H9 (cell line): ENCODE data around the gene TRPV4. TPM values are rescaled to one million over a fixed set of nuclear protein-coding genes. Genes with fewer than 3 reads are reported as not detected.

Experiments used
- DNase-seq: peaks from one replicate; pipeline ENCODE4 v3.0.0-alpha.2; 2017
- H2AFZ ChIP-seq: one replicate; pipeline ENCODE4 v1.6.1; 2013; ENCODE audit warnings: mild to moderate bottlenecking, low read length, control low read depth, moderate library complexity
- H2AK5ac ChIP-seq: 2 replicates; pipeline ENCODE4 v1.6.1; 2013; ENCODE audit warnings: low read length, control low read depth, mixed read lengths; ENCODE audit not compliant: insufficient read length
- H2BK120ac ChIP-seq: one replicate; pipeline ENCODE4 v1.6.1; 2013; ENCODE audit warnings: low read depth, mild to moderate bottlenecking, low read length, control low read depth, inconsistent platforms; ENCODE audit not compliant: poor library complexity, severe bottlenecking
- H2BK12ac ChIP-seq: 2 replicates; pipeline ENCODE4 v1.6.1; 2013; ENCODE audit warnings: low read length, control low read depth, mixed read lengths, low read depth; ENCODE audit not compliant: insufficient read length
- H2BK15ac ChIP-seq: 2 replicates; pipeline ENCODE4 v1.6.1; 2013; ENCODE audit warnings: low read depth, low read length, control low read depth
- H2BK20ac ChIP-seq: one replicate; pipeline ENCODE4 v1.6.1; 2013; ENCODE audit warnings: low read depth, mild to moderate bottlenecking, low read length, control low read depth, inconsistent platforms; ENCODE audit not compliant: poor library complexity, severe bottlenecking
- H2BK5ac ChIP-seq: 2 replicates; pipeline ENCODE4 v1.6.1; 2013; ENCODE audit warnings: low read length, control low read depth, mixed read lengths; ENCODE audit not compliant: insufficient read length
- H3K14ac ChIP-seq: 2 replicates; pipeline ENCODE4 v1.6.1; 2013; ENCODE audit warnings: low read length, control low read depth; ENCODE audit not compliant: insufficient read depth
- H3K18ac ChIP-seq: 2 replicates; pipeline ENCODE4 v1.6.1; 2013; ENCODE audit warnings: low read depth, mild to moderate bottlenecking, mixed read lengths, low read length, control low read depth; ENCODE audit not compliant: insufficient read length
- H3K23ac ChIP-seq: 2 replicates; pipeline ENCODE4 v1.6.1; 2013; ENCODE audit warnings: low read length, control low read depth, mixed read lengths, low read depth; ENCODE audit not compliant: insufficient read length
- H3K23me2 ChIP-seq: 2 replicates; pipeline ENCODE4 v1.6.1; 2013; ENCODE audit warnings: low read depth, mild to moderate bottlenecking, mixed read lengths, low read length, control low read depth; ENCODE audit not compliant: insufficient read length, poor library complexity, severe bottlenecking
- H3K27ac ChIP-seq: 2 replicates; pipeline ENCODE4 v1.5.1; 2013; ENCODE audit warnings: low read length, control low read depth, mixed read lengths, low read depth; ENCODE audit not compliant: insufficient read length
- H3K27me3 ChIP-seq: 2 replicates; pipeline ENCODE4 v1.6.1; 2013; ENCODE audit warnings: low read length, control low read depth, inconsistent platforms; ENCODE audit not compliant: insufficient read depth
- H3K4ac ChIP-seq: 2 replicates; pipeline ENCODE4 v1.6.1; 2013; ENCODE audit warnings: low read depth, mild to moderate bottlenecking, control low read depth, inconsistent platforms, low read length, moderate library complexity
- H3K4me1 ChIP-seq: 2 replicates; pipeline ENCODE4 v1.6.1; 2013; ENCODE audit warnings: low read length, control low read depth, inconsistent platforms; ENCODE audit not compliant: insufficient read depth
- H3K4me2 ChIP-seq: 2 replicates; pipeline ENCODE4 v1.6.1; 2013; ENCODE audit warnings: low read length, control low read depth, mixed read lengths; ENCODE audit not compliant: insufficient read length, insufficient read depth
- H3K56ac ChIP-seq: 2 replicates; pipeline ENCODE4 v1.6.1; 2013; ENCODE audit warnings: low read depth, mild to moderate bottlenecking, mixed read lengths, low read length, control low read depth; ENCODE audit not compliant: insufficient read length
- H3K79me1 ChIP-seq: 2 replicates; pipeline ENCODE4 v1.6.1; 2013; ENCODE audit warnings: low read depth, mild to moderate bottlenecking, moderate library complexity, low read length, control low read depth, inconsistent platforms; ENCODE audit not compliant: insufficient read depth, poor library complexity, severe bottlenecking
- H3K79me2 ChIP-seq: 2 replicates; pipeline ENCODE4 v1.6.1; 2013; ENCODE audit warnings: low read length, control low read depth, inconsistent platforms; ENCODE audit not compliant: insufficient read depth
- H3K9ac ChIP-seq: 2 replicates; pipeline ENCODE4 v1.6.1; 2013; ENCODE audit warnings: low read length, control low read depth, mixed read lengths; ENCODE audit not compliant: insufficient read length; ENCODE audit errors: extremely low read depth
- H3K9me3 ChIP-seq: one replicate; pipeline ENCODE4 v1.6.1; 2013; ENCODE audit warnings: low read depth, low read length, inconsistent platforms; ENCODE audit not compliant: control insufficient read depth
- H3T11ph ChIP-seq: one replicate; pipeline ENCODE4 v1.6.1; 2013; ENCODE audit warnings: mild to moderate bottlenecking, low read length, control low read depth, inconsistent platforms
- H4K20me1 ChIP-seq: one replicate; pipeline ENCODE4 v1.6.1; 2013; ENCODE audit not compliant: control insufficient read depth, insufficient read length, insufficient read depth
- H4K5ac ChIP-seq: 2 replicates; pipeline ENCODE4 v1.6.1; 2013; ENCODE audit warnings: low read depth, mild to moderate bottlenecking, mixed read lengths, low read length, control low read depth; ENCODE audit not compliant: insufficient read length
- H4K8ac ChIP-seq: replicated peaks from 2 replicates; pipeline ENCODE4 v1.6.1; 2013; ENCODE audit warnings: low read length, control low read depth, mixed read lengths, low read depth; ENCODE audit not compliant: insufficient read length
- H4K91ac ChIP-seq: 2 replicates; pipeline ENCODE4 v1.6.1; 2013; ENCODE audit warnings: low read depth, mild to moderate bottlenecking, moderate library complexity, mixed read lengths, low read length, control low read depth; ENCODE audit not compliant: insufficient read length
- H3K27ac Mint-ChIP-seq, 3 experiments: 2 replicates in 2 of 3; 3 replicates in 1 of 3; pipeline ENCODE4 v1.8.0; 2020 to 2021; ENCODE audit warnings: mixed read lengths in 3 of 3, mild to moderate bottlenecking in 1 of 3, moderate library complexity in 1 of 3
- H3K27me3 Mint-ChIP-seq: 2 replicates; pipeline ENCODE4 v1.8.0; 2021; ENCODE audit warnings: low read depth, mild to moderate bottlenecking, moderate library complexity, mixed read lengths
- H3K36me3 Mint-ChIP-seq, 3 experiments: 2 replicates in 2 of 3; 3 replicates in 1 of 3; pipeline ENCODE4 v1.8.0; 2020 to 2021; ENCODE audit warnings: low read depth in 3 of 3, mixed read lengths in 3 of 3; ENCODE audit not compliant: insufficient read depth in 1 of 3
- H3K4me1 Mint-ChIP-seq, 2 experiments: 2 replicates each; pipeline ENCODE4 v1.8.0; 2020; ENCODE audit warnings: mixed read lengths in 2 of 2
- H3K4me3 Mint-ChIP-seq, 2 experiments: 2 replicates in 1 of 2; 3 replicates in 1 of 2; pipeline ENCODE4 v1.8.0; 2020 to 2021; ENCODE audit warnings: mild to moderate bottlenecking in 2 of 2, mixed read lengths in 2 of 2, moderate library complexity in 1 of 2
- H3K9me3 Mint-ChIP-seq, 2 experiments: 2 replicates in 1 of 2; 3 replicates in 1 of 2; pipeline ENCODE4 v1.8.0; 2020; ENCODE audit warnings: mild to moderate bottlenecking in 2 of 2, mixed read lengths in 2 of 2, moderate library complexity in 1 of 2
- CTCF ChIP-seq: fragments of 200-600 bp; sonication (generic); conservative IDR thresholded peaks from 3 replicates; pipeline ENCODE4 v1.8.0; 2021; ENCODE audit warnings: antibody characterized with exemption, mild to moderate bottlenecking
- WGBS: extraction: QIAGEN DNeasy Blood & Tissue Kit; methylation state at CpG from one replicate; pipeline ENCODE4 v1.1.7; 2013; ENCODE audit warnings: missing lambda C conversion rate, low lambda C conversion rate, mixed read lengths; ENCODE audit not compliant: insufficient read length; ENCODE audit errors: extremely low coverage; 5-methylcytosine and 5-hydroxymethylcytosine counted together
- total RNA-seq: library from RNA; stranded (reverse); gene quantifications from 2 replicates; pipeline ENCODE4 v1.2.1, GENCODE V29; 2021

Gene TRPV4
- total RNA-seq, 1 experiment from 2014 or later: 4.9 TPM

GRCh38 chr12:109757671-109758265, 75.4 kb downstream of the TRPV4 start:
- Histone ChIP-seq H4K91ac (no peak overlapping the region), H4K8ac (no peak overlapping the region), H3K18ac (no peak overlapping the region), H2BK12ac (no peak overlapping the region), H3K4me1 (no peaks in the 10 kb centered on the region), H2BK15ac (no peak overlapping the region), H3K9me3 (no peaks in the 10 kb centered on the region), H4K5ac (no peak overlapping the region), H3K79me1 (no peaks in the 10 kb centered on the region), H3T11ph (no peak overlapping the region), H2AFZ (no peak overlapping the region), H3K79me2 (no peaks in the 10 kb centered on the region), H2BK20ac (no peak overlapping the region), H3K14ac (no peak overlapping the region), H2AK5ac (no peak overlapping the region), H3K56ac (no peak overlapping the region), H3K4ac (no peak overlapping the region), H2BK5ac (no peak overlapping the region), H3K27me3 (no peaks in the 10 kb centered on the region), H3K27ac (no peak overlapping the region), H3K4me2 (no peak overlapping the region), H2BK120ac (no peak overlapping the region), H4K20me1 (no peaks in the 10 kb centered on the region), H3K23me2 (no peaks in the 10 kb centered on the region), H3K23ac (no peak overlapping the region), H3K9ac (no peak overlapping the region)
- WGBS: no CpG with 5 or more reads among the region's 11 CpGs
- Mint-ChIP-seq H3K4me1 (peaks cover 13 to 34% of the 10 kb centered on the region in 2 experiments), H3K27ac (no peak overlapping the region; a peak in 1 of 7 replicates), H3K4me3 (no peak overlapping the region; a peak in 1 of 5 replicates), H3K27me3 (no peaks in the 10 kb centered on the region; the same call in none of the 2 replicates), H3K9me3 (peaks cover 6 to 7% of the 10 kb centered on the region in 2 experiments; a peak in 4 of 5 replicates), H3K36me3 (peaks cover 0 to 7% (median 3%) of the 10 kb centered on the region in 3 experiments; a peak in 3 of 7 replicates)
- TF ChIP-seq CTCF: no peak
- peak; percentile 22 for DNase-seq
